Measurements from ENCODE around the gene CHRM2.

DNA sequence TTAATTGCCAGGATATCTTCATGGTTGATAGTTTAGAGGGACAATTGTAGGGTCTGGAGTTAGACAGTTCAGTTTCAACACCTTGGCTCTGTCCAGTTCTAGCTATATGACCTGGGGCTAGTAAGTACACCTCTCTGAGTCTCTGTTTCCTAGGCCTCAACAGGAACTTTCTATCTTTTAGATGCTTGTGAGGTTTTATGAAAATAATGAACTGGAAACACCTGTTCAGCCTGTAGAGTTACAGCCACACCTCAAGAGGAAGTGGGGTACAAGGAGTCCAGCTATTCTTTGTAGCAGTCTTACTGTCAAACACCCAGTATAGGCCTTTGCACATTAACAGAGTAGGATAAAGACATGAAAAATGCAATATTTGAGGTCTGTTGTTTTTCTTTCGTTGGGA lies 73.4 kb downstream of the CHRM2 start:
- TF ChIP-seq, protein P1, sequence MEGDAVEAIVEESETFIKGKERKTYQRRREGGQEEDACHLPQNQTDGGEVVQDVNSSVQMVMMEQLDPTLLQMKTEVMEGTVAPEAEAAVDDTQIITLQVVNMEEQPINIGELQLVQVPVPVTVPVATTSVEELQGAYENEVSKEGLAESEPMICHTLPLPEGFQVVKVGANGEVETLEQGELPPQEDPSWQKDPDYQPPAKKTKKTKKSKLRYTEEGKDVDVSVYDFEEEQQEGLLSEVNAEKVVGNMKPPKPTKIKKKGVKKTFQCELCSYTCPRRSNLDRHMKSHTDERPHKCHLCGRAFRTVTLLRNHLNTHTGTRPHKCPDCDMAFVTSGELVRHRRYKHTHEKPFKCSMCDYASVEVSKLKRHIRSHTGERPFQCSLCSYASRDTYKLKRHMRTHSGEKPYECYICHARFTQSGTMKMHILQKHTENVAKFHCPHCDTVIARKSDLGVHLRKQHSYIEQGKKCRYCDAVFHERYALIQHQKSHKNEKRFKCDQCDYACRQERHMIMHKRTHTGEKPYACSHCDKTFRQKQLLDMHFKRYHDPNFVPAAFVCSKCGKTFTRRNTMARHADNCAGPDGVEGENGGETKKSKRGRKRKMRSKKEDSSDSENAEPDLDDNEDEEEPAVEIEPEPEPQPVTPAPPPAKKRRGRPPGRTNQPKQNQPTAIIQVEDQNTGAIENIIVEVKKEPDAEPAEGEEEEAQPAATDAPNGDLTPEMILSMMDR (IDR thresholded peaks at IDR 0.05; ENCODE audit: control extremely low read depth in 1 of 3, insufficient read depth in 1 of 3, low read depth in 1 of 3, low read length in 3 of 3) = no peak
- TF ChIP-seq TAF1 (IDR thresholded peaks at IDR 0.05; ENCODE audit: low read depth, low read length) = no peak
- TF ChIP-seq MAX (IDR thresholded peaks at IDR 0.05) = no peak
- TF ChIP-seq TCF12 (IDR thresholded peaks at IDR 0.05; ENCODE audit: low read depth, low read length) = no peak
- no peak for TF ChIP-seq POLR2A (IDR thresholded peaks at IDR 0.05; ENCODE audit: control extremely low read depth in 1 of 2, low read depth in 2 of 2, low read length in 2 of 2)
- no peak for TF ChIP-seq POU5F1 (IDR thresholded peaks at IDR 0.05; ENCODE audit: low read depth, low read length)
- TF ChIP-seq YY1 (IDR thresholded peaks at IDR 0.05; ENCODE audit: low read depth, low read length) = no peak
- no peak for TF ChIP-seq SRF (IDR thresholded peaks at IDR 0.05; ENCODE audit: low read depth, low read length)
- no peak for TF ChIP-seq RNF2 (IDR thresholded peaks at IDR 0.05; ENCODE audit: borderline replicate concordance, low read depth, low read length, missing control alignments, poor library complexity, severe bottlenecking)
- no peak for TF ChIP-seq PHF8 (conservative IDR thresholded peaks at IDR 0.05; ENCODE audit: low read depth, low read length)
- no peak for TF ChIP-seq EZH2 (IDR thresholded peaks at IDR 0.05; ENCODE audit: low read depth, low read length, severe bottlenecking)
- no peak for TF ChIP-seq RAD21 (IDR thresholded peaks at IDR 0.05 in 1 of 2, conservative IDR thresholded peaks at IDR 0.05 in 1 of 2; ENCODE audit: low read depth in 2 of 2, low read length in 2 of 2)
- no peak for TF ChIP-seq KDM4A (IDR thresholded peaks at IDR 0.05; ENCODE audit: low read depth, low read length, severe bottlenecking)
- no peak for TF ChIP-seq HDAC2 (IDR thresholded peaks at IDR 0.05; ENCODE audit: borderline replicate concordance in 1 of 2, low read depth in 2 of 2, low read length in 2 of 2)

Measured in H1 (cell line).